ENCODE results near the gene KISS1R.

KISS1R gene

GRCh38 chr19:919199-920050 is 2.3 kb downstream of the KISS1R start:
- DNase-seq (ENCODE audit: low read depth, low spot score), result peak; percentile 47

GRCh38 chr19:920051-920864 is 3.1 kb downstream of the KISS1R start:
- DNase-seq (ENCODE audit: low read depth, low spot score), result peak; percentile 43

GRCh38 chr19:924553-925086 is 7.5 kb downstream of the KISS1R start:
- DNase-seq (ENCODE audit: low read depth, low spot score), result peak; percentile 78

- peak; percentile 88 for DNase-seq (ENCODE audit: low read depth, low spot score)
Observed at GRCh38 chr19:925087-925525, 8.0 kb downstream of the KISS1R start.

GRCh38 chr19:925526-926322 is 8.6 kb downstream of the KISS1R start, which contains the start of gene ARID3A:
Gene ARID3A, plus strand, starts transcription at chr19:926035. Its CDS starts 3,494 bp downstream, at chr19:929529.
- no peak for DNase-seq (ENCODE audit: low read depth, low spot score)

- DNase-seq (ENCODE audit: low read depth, low spot score), result no peak
Observed at GRCh38 chr19:926323-926588, 9.1 kb downstream of the KISS1R start.

- DNase-seq (ENCODE audit: low read depth, low spot score), result peak; percentile 37
Observed at GRCh38 chr19:926589-927350, 9.6 kb downstream of the KISS1R start.

- no peak for DNase-seq (ENCODE audit: low read depth, low spot score)
Observed at GRCh38 chr19:927351-927779, 10.2 kb downstream of the KISS1R start.

GRCh38 chr19:927780-928401 is 10.8 kb downstream of the KISS1R start:
- no peak for DNase-seq (ENCODE audit: low read depth, low spot score)

GRCh38 chr19:928471-929202 is 11.5 kb downstream of the KISS1R start:
- DNase-seq (ENCODE audit: low read depth, low spot score), result peak; percentile 80

- DNase-seq (ENCODE audit: low read depth, low spot score), result no peak
Observed at GRCh38 chr19:929203-929890, 12.2 kb downstream of the KISS1R start.

GRCh38 chr19:929891-930258 is 12.7 kb downstream of the KISS1R start:
- DNase-seq (ENCODE audit: low read depth, low spot score), result no peak

GRCh38 chr19:931860-932647 is 14.9 kb downstream of the KISS1R start:
- no peak for DNase-seq (ENCODE audit: low read depth, low spot score)

- peak; percentile 98 for DNase-seq (ENCODE audit: low read depth, low spot score)
Observed at GRCh38 chr19:932648-933552, 15.8 kb downstream of the KISS1R start.

- no peak for DNase-seq (ENCODE audit: low read depth, low spot score)
Observed at GRCh38 chr19:933553-933882, 16.4 kb downstream of the KISS1R start.

- no peak for DNase-seq (ENCODE audit: low read depth, low spot score)
Observed at GRCh38 chr19:934197-934840, 17.2 kb downstream of the KISS1R start.
